NK-92 (cell line): ENCODE results near the gene SLC25A26.

Experiments
- DNase-seq: peaks from one replicate; lab custom pipeline; 2025; ENCODE audit not compliant: unreplicated experiment; lab: John Stamatoyannopoulos, UW

SLC25A26 gene

DNA sequence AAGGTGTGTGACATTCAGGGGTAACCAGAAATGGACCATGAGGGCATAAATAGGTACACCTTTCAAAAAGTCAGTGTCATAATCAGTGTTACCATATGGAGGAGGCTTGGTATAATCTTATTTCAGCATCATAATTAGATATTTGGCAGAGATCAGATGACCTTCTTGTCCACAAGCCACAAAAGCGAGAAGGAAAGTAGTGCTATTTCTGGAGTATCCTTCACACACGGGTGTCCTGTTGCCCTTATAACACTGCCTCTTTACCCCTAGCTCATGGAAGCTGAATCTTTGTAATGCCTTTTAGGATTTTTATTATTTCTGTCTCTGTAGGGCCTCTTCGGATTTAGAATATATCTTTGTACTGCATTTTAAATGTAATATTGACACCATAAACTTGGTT, 147.2 kb downstream of the SLC25A26 start:
- no peak for DNase-seq

DNA sequence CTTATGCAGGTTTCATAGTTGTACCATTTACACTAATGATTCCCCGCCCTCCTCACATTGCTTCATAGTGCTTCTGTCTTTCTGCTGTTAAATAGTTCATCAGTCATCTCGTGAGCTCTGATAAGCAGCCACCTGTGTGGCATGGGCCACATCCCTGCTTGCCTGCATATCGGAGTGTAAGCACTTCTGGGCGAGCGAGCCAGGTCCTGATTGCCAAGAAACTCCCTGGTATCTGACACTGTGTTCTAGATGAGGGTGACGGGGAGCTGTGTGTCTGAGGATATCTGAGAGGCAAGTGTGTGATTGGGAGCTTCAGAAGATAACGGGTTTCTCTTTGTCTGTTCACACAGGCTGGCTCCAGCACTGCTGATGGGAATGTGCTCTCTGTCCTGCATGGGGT, 149.4 kb downstream of the SLC25A26 start:
- no peak for DNase-seq

DNA sequence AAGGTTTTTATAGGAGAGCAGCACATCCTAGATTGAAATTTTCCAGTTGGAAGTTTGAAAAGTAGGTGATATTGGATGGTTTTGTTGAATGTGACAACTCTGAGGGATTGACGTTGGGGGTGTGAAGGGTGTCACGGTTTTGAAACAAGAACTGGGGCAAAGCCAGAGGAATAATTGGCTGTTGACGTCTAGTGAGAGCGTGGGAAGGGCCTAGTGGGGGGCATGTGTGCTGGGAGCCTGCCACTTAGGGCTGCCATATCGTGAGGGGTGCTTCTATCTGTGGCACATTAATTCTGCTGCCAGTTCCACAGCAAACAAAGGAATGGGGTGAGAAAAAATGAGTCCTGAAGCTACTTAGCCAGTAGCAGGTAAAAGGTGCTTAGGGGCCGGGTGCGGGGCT, 150.6 kb downstream of the SLC25A26 start:
- DNase-seq, result no peak

DNA sequence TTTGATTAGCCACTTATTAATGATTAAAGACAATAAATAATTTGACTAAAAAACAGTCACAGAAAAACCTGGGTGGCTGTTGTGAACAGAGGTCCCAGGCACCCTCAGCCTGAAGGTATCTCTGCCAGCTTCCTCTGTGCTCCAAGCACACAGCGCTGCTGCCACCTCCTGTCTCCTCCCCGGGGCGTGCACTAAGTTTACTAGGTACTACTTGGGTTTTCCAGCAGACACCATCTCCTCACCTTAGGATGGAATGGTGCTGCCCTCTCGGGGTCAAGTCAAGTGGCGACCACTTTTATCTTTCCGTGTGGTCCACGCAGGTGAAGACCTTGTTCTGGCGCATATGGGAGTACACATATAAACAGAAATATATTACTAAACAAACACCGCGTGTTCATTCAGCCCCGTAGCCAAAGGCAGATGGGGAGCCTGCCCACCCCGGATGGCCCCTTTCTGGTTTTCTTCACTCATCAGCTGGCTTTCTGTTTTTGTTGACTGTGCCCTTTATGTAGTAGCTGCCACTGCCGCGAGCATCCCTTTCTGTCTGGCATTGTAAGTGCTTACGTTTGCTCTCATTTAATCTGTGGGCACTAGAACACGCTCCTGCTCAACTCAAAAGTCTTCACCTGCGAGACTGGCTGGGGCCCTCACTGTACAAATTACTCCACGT, 152.0 kb downstream of the SLC25A26 start:
- no peak for DNase-seq

DNA sequence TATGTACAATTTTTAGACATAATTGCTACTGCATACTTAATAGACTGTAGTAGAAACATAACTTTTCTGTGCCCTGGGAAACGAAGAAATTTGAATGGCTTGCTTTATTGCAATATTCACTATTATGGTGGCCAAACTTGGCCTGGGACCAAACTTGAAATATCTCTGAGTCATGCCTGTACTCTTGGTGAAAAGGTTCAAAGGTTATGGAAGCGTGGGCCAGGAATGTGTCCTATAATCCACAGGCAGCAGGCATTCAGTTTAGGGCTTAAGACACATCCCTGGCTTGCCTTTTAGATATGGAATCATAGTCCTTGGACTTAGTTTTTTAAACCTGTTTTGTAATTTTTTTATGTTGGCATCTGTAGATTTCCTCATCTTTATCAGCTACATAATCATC, 155.8 kb downstream of the SLC25A26 start:
- no peak for DNase-seq

DNA sequence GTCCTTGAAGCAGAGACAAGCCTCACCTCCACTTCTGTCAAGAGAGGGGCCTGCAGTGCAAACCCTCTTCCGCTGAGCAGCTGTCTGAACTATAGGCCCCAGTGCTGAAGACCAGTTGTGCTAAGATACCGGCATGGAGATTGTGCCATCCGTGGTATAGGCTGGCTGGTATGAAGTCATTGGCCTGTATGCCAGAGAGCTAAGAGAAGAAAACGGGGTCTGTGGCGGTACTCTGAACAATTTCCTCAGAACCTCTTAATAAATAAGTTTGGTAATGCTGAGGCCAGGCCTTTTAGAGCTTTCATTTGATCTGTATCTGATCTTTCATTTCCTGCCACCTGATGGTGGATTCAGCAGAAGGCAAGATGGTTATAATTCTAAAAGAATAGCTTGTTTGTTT, 157.0 kb downstream of the SLC25A26 start:
- no peak for DNase-seq

DNA sequence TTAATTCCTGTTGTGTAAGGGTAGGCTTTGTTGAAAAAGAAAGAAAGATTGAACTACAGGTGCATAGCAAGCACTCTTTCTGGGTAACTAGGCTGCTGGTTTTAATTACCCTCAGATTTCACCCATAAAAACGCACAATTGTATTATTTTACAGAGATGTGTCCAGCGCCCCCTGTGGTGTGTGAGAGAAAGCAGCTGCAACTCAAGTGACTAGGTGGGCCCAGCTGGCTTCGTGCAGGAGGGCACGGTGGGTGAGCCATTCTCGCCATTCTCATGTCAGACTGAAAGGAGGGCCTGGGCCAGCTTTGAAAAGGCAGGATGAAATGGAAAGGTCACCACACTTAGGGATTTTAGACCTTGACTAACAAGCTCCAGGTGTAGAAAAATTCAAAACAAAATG, 157.5 kb downstream of the SLC25A26 start:
- DNase-seq, result no peak

DNA sequence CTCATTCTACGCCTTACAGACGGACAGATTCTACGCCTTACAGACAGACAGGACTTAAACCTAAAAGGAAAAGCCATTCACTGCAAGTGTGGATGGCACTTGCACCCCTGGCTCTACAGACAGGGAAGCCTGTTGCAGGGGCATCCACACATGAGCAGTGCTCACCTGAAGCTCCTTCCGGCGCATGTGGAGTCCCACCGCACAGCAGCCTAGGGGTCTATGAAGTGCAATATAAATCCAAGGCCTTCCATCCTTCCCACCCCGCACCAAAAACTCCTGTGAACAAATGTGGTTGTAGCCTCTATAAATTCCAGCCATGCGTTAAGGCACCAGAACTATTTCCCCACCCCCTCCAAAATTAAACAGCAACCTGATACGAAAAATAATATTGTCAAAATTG, 158.8 kb downstream of the SLC25A26 start:
- DNase-seq, result no peak

DNA sequence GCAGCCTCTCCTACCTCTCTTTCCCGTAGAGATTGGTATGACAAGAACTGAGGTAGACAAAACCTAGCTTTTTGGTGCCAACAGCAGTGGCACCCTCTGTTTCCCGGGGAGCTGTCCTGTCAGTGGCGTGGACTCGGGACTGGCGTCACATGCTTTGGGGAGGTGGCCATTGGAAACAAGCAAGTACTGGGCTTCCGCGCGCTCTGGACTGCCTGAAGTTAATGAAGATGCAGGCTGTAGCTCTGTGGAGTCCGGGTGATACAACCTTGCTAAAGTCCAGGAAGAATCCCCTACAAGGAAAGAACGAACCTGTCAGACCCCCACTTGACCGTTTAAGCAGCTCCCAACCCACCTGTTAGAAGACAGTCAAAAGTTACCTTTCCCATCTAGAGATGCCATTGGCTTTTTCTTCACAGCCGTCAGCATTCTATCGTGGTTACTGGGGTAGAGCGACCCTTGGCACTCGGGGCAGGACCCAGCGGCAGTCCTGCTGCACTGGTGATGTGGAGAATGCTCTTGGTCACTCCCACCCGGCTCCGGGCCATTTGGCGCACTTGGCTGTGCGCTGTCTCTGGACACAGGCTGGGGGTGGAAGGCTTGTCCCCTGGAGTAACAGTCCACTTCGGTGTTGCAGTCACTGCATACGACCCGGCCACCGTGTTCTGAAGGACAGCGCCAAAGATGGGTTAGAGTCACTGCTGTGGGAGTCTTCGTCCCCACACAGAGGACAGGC, 159.6 kb downstream of the SLC25A26 start:
- DNase-seq, result no peak

DNA sequence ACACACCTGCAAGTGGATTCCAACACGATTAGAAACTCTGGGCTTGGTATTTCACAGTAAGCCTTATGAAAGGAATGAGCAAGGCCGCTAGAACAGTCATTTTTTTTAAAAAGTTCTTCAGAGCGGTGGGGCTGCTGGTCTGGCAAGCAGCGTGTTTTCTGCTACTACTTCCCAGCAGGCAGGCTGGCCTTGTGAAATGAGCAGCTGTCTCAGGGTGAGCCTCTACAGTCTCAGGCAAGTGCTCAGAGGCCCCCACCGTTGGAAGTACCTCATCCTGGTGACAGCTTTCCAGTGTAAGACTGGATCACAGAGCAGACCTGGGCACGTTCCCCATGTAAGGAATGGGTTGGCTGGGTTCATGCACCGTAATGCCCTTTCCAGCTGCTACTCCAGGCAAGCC, 160.8 kb downstream of the SLC25A26 start:
- DNase-seq, result no peak

DNA sequence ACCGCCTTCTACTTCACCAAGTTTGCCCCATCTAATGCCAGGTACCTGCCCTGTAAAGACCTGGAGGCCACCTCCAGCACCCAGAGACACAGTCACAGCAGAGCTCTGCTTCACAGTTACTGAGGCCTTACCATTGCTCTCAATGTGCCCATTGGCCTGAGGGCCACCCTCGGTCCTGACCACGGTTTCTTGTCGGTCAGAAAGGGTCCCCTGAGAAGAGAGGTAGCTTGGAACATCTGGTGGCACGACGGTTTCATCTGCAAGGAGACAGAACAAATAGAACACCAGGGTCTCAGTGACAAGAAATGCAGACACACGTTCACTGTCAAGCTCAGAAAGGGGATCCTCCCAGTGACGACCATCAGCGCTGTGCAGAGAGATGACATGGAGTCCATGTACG, 161.3 kb downstream of the SLC25A26 start:
- DNase-seq, result no peak

DNA sequence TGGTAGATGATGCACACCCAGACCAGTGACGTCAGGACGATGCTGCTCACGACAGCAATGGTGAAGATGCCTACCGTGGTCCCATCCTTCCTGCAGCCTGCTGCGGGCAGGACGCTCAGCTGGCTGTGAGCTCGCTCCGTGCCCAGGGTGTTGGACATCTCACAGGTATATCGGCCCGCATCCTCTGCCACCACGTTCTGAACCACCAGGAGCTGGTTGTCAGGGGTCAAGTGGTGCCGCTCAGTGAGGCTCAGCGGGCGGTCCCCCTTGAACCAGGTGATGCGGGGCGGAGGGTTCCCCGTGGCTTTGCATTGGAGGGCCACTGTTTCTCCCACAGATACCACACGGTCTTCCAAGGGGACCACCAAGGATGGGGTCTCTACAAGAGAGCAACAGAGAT, 162.2 kb downstream of the SLC25A26 start:
- DNase-seq, result no peak

DNA sequence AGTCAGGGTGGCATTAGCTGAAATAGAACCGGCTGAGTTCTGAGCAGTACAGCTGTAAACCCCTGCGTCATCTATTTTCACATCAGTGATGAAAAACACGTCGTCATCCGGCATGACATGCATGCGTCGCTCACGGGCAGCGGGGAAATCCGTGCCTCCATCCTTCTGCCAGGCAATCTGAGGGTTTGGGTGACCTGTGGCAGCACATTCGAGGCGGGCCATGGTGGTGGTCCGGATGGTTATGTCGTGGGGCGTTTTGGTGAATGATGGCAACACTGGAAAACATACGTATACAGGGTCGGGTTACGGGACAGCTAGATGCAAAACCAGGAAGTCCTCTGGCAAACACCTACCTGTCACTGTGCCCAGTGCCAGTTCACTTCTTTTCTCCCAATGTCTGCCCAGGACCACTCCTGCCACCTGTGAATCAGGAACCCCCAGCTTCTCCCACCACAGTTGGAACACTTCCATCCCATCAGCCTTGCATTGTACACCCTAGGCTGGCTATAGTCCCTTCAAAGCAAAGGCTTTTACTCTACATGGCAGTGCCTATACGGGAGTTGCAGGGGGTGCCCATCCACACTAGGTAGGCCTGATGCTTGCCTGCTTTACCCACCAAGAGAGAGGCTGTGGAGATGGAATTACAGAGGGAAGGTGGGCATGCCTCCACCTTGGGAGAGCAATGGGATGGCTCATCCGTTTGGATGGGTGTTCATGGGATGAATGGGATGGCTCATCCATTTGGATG, 163.4 kb downstream of the SLC25A26 start:
- no peak for DNase-seq

DNA sequence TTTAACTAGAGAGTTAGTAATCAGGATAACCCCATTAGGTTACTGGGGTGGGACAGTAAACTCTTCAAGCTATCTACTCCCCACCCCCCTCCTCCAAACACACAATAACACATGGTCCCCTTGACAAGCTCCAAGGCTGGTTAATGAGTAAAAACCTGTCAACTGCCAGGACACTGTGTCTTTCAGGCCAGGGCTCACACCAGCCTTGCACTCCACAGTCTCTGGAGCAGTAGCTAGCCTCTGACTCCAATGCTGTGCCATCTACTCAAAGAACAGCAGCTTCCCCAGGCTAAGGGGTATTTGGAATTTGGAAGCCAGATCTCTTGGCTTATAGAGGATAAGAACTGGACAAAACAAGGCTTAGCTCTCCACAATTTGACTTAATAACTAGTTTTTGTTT, 164.3 kb downstream of the SLC25A26 start:
- no peak for DNase-seq

DNA sequence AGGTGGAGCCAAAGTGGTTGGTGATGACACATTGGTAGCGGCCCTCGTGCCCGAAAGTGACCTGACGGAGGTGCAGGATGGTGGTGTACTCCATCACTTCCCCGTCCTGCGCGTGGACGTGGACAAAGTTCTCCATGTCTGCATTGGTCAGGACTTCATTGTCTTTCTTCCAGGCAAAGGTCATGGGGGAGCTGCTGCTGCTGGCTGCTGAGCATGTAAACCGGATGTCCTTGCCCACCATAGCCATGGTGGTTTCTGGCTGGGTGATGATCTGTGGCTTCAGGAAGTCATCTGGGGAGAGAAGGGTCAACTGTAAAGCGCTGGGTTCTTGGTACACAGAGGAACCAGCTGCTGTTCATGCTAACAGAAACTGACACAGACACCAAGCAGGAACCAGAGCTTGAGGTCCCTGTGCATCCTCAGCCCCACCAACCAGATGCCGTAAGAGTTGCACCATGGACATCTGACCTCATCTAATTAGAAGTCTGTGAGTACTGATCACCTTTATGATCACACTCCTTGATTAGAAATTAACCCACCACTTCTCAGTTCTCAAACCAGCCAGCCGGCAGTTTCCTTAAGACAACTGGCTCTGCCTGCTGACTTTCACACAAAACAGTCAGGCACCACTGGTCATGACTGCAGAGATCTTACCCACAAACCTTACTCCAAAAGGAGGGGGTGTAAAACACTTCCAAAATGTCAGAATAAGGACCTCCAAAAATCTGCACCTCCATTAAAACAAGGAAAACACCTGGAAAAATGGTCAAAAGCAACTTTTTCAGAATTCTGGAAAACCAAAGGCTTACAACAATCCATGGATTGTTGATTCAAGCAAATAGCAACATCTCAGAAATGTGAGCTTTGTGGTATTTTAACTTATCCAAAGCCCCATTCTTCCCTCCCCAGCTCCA, 165.5 kb downstream of the SLC25A26 start:
- no peak for DNase-seq

DNA sequence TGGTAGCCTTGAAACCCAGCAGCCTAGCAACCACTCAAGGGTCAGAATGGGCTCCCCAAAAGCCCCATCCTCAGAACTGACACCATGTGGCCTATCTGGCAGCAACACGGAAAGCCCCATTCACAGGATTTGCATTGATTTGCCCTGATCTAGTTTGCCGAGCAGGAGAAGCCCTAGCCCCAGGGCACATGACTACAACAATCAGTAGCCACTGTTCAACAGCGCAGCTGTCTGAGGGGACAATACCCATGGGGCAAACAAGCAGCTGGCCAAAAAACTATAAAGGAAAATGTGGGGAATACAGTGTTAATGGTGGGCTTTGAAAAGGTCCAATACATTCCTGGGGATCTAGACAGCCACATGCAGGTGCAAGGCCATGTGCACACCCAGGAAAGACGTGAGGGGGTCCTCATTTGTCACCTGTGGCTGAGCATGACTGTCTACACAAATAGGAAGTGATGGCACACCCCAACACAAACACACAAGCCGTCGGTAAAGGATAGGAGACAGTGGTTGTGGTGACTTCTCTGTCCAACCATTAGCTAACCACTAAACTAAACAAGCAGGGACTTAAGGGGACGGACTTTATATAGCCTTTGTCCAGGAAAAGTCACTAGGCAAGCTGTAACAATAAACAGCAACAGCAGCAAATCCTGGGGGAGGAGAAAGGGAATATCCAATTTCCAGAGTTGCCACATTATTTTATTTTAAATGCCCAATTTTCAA, 166.3 kb downstream of the SLC25A26 start:
- DNase-seq, result no peak

DNA sequence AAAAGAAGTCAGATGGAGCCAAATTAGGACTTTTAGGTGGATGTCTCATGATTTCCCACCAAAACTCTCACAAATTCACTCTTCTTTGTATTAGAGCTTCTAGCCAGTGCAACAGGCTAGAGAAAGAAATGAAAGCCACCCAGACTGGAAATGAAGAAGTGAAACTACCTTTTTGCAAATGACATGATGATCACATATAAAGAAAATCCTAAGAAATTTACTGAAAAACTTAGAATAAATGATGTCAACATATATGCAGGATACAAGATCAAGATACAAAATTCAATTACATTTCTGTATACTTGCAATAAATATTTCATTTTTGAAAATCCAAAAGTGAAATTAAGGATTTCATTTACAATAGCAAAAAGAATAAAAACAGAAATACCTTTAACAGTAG, 169.2 kb downstream of the SLC25A26 start:
- no peak for DNase-seq

DNA sequence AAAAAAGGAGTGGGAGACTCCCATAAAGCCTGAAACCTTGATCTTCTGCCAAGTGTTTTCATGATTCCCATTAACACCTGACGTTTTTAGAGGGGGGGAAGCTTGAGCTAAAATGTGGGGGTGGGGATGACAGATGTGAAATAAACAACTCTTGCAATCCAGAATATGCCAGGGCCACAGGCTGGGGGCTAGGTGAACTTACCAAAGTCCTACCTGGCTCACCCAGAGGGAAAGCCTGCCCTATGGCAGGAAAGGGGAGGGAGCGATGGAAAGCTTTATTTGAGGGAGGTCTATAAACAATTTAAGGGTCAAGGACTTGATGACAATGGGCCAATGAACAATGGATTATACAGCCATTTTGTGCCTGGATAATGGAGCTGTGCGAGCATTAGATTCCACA, 171.7 kb downstream of the SLC25A26 start:
- DNase-seq, result no peak

DNA sequence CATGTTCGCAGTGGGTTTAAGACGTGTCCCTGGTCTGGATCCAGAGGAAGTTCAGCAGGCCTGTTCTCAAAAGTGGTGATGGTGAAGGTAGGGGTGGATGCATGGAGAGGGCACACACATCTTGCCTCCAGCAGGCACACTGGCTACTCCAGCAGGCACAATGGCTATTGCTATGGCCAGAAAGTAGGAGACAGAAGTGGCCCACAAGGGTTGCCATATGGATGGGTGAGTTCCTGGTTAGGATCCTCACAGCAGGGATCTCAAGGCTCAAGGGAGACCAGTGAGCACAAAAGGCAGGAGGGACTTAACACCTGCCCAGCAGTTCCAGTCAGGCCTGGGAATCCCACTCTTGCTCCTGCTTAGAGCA, 172.1 kb downstream of the SLC25A26 start:
- no peak for DNase-seq

DNA sequence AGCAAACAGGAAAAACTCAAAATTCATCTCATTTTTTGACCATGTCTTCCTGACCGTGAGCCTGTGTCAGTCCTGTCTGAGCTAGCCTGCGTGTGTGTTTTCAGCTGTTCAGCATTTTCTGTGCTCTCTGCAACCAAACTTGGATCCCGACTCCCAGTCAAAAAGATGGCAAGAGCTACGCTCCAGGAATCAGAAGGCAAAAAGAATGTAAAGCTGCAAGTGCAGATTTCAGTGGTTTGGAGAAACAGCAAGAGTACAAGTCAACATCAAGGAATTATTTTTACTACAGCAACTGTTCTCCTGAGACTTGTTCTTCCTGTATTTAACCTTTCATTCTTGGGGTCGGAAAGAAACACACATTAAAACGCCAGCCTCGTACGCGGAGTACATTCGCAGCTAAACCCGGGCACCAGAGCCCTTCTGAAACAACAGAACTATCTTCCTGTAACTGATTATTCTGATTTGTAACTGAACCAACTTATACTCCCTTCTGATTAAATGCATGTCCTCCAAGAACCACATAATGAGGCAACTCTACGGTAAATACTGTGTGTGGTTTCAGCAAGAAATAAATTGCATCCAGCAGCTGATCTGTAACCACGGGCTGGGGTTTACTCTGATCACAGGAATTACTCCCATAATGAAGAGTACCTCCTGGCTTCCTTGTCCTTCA, 172.7 kb downstream of the SLC25A26 start:
- DNase-seq, result no peak
